ENCODE measurements around the gene KIAA0753.

Gene KIAA0753

GRCh38 chr17:6546069-6546718 lies 94.3 kb downstream of the KIAA0753 start:
- H2AFZ ChIP-seq (ENCODE audit: insufficient read depth, low read length, poor library complexity): no peak overlapping the region

GRCh38 chr17:6545291-6545690 lies 95.2 kb downstream of the KIAA0753 start:
- H3K23ac ChIP-seq (ENCODE audit: low read length): no peak overlapping the region
- no peak for DNase-seq
- no peak overlapping the region for H3K27ac ChIP-seq (ENCODE audit: low read depth, low read length)
- H4K12ac ChIP-seq (ENCODE audit: low read depth, low read length): no peak overlapping the region
- H3K4me1 ChIP-seq (ENCODE audit: control insufficient read depth in 1 of 2, insufficient read depth in 2 of 2, low read length in 2 of 2): peaks cover 1 to 2% of the 10 kb centered on the region in 2 experiments
- H3K18ac ChIP-seq (ENCODE audit: low read length): no peak overlapping the region
- H3K79me2 ChIP-seq (ENCODE audit: control insufficient read depth, insufficient read depth, low read length, poor library complexity): no peaks in the 10 kb centered on the region
- H2BK5ac ChIP-seq (ENCODE audit: low read depth, low read length, poor library complexity): no peak overlapping the region
- H3K27me3 ChIP-seq (ENCODE audit: insufficient read depth, low read length): no peaks in the 10 kb centered on the region
- no peaks in the 10 kb centered on the region for H3K79me1 ChIP-seq (ENCODE audit: low read length)
- H4K8ac ChIP-seq (ENCODE audit: low read depth, low read length): no peak overlapping the region
- H4K91ac ChIP-seq (ENCODE audit: low read depth, low read length): no peak overlapping the region
- H2BK120ac ChIP-seq (ENCODE audit: insufficient read depth, low read length, poor library complexity): no peak overlapping the region
- no peaks in the 10 kb centered on the region for H3K36me3 ChIP-seq (ENCODE audit: control insufficient read depth in 1 of 2, insufficient read depth in 2 of 2, low read length in 2 of 2)
- no peak overlapping the region for H3K4ac ChIP-seq (ENCODE audit: low read depth, low read length)
- peaks cover 3% of the 10 kb centered on the region for H3K9me3 ChIP-seq (ENCODE audit: insufficient read depth, low read depth, low read length)
- H3K14ac ChIP-seq (ENCODE audit: low read length): no peak overlapping the region
- WGBS (ENCODE audit: extremely low coverage, insufficient coverage, insufficient read length): no CpG with 5 or more reads among the region's 8 CpGs
- H2BK12ac ChIP-seq (ENCODE audit: low read length): no peak overlapping the region
- no peak overlapping the region for H2AFZ ChIP-seq (ENCODE audit: insufficient read depth, low read length, poor library complexity)
- no peak overlapping the region for H3K4me2 ChIP-seq (ENCODE audit: low read length)
- no peak overlapping the region for H3K9ac ChIP-seq (ENCODE audit: low read length)
- no peak overlapping the region for H3K4me3 ChIP-seq (ENCODE audit: low read depth, low read length)
- no peak overlapping the region for H2AK5ac ChIP-seq (ENCODE audit: low read length)

More at GRCh38 chr17:6546069-6546718, 94.3 kb downstream of the KIAA0753 start:
- Histone ChIP-seq H3K4ac (ENCODE audit: low read depth, low read length) (no peak overlapping the region), H3K18ac (ENCODE audit: low read length) (no peak overlapping the region), H2BK5ac (ENCODE audit: low read depth, low read length, poor library complexity) (no peak overlapping the region), H4K12ac (ENCODE audit: low read depth, low read length) (no peak overlapping the region), H3K79me2 (ENCODE audit: control insufficient read depth, insufficient read depth, low read length, poor library complexity) (no peaks in the 10 kb centered on the region), H2BK12ac (ENCODE audit: low read length) (no peak overlapping the region), H4K8ac (ENCODE audit: low read depth, low read length) (no peak overlapping the region), H3K27me3 (ENCODE audit: insufficient read depth, low read length) (no peaks in the 10 kb centered on the region), H4K91ac (ENCODE audit: low read depth, low read length) (no peak overlapping the region), H2BK120ac (ENCODE audit: insufficient read depth, low read length, poor library complexity) (no peak overlapping the region), H2AK5ac (ENCODE audit: low read length) (no peak overlapping the region), H3K36me3 (ENCODE audit: control insufficient read depth in 1 of 2, insufficient read depth in 2 of 2, low read length in 2 of 2) (no peaks in the 10 kb centered on the region), H3K27ac (ENCODE audit: low read depth, low read length) (no peak overlapping the region), H3K9ac (ENCODE audit: low read length) (no peak overlapping the region), H3K9me3 (ENCODE audit: insufficient read depth, low read depth, low read length) (peaks cover 3% of the 10 kb centered on the region), H3K14ac (ENCODE audit: low read length) (no peak overlapping the region), H3K4me2 (ENCODE audit: low read length) (no peak overlapping the region), H3K4me3 (ENCODE audit: low read depth, low read length) (peak overlapping the region; percentile 10), H3K23ac (ENCODE audit: low read length) (no peak overlapping the region), H3K4me1 (ENCODE audit: control insufficient read depth in 1 of 2, insufficient read depth in 2 of 2, low read length in 2 of 2) (peaks cover 7% of the 10 kb centered on the region in 2 experiments), H3K79me1 (ENCODE audit: low read length) (no peaks in the 10 kb centered on the region)
- no peak for DNase-seq
- no CpG with 5 or more reads among the region's 10 CpGs for WGBS (ENCODE audit: extremely low coverage, insufficient coverage, insufficient read length)

- DNase-seq: no peak
- H3K4me1 ChIP-seq (ENCODE audit: control insufficient read depth in 1 of 2, insufficient read depth in 2 of 2, low read length in 2 of 2): peaks cover 0 to under 1% of the 10 kb centered on the region in 2 experiments
- H3K14ac ChIP-seq (ENCODE audit: low read length): no peak overlapping the region
- no peak overlapping the region for H4K8ac ChIP-seq (ENCODE audit: low read depth, low read length)
- no peaks in the 10 kb centered on the region for H3K79me2 ChIP-seq (ENCODE audit: control insufficient read depth, insufficient read depth, low read length, poor library complexity)
- H3K9me3 ChIP-seq (ENCODE audit: insufficient read depth, low read depth, low read length): peaks cover 4% of the 10 kb centered on the region
- no peak overlapping the region for H3K4me2 ChIP-seq (ENCODE audit: low read length)
- H2BK12ac ChIP-seq (ENCODE audit: low read length): no peak overlapping the region
- H2BK120ac ChIP-seq (ENCODE audit: insufficient read depth, low read length, poor library complexity): no peak overlapping the region
- no peak overlapping the region for H3K18ac ChIP-seq (ENCODE audit: low read length)
- H3K23ac ChIP-seq (ENCODE audit: low read length): no peak overlapping the region
- no CpG with 5 or more reads among the region's 5 CpGs for WGBS (ENCODE audit: extremely low coverage, insufficient coverage, insufficient read length)
- no peak overlapping the region for H3K4ac ChIP-seq (ENCODE audit: low read depth, low read length)
- no peak overlapping the region for H4K91ac ChIP-seq (ENCODE audit: low read depth, low read length)
- H3K27ac ChIP-seq (ENCODE audit: low read depth, low read length): no peak overlapping the region
- no peaks in the 10 kb centered on the region for H3K27me3 ChIP-seq (ENCODE audit: insufficient read depth, low read length)
- H2AK5ac ChIP-seq (ENCODE audit: low read length): no peak overlapping the region
- no peaks in the 10 kb centered on the region for H3K79me1 ChIP-seq (ENCODE audit: low read length)
- no peak overlapping the region for H4K12ac ChIP-seq (ENCODE audit: low read depth, low read length)
- no peak overlapping the region for H3K9ac ChIP-seq (ENCODE audit: low read length)
- H2AFZ ChIP-seq (ENCODE audit: insufficient read depth, low read length, poor library complexity): no peak overlapping the region
- H3K4me3 ChIP-seq (ENCODE audit: low read depth, low read length): no peak overlapping the region
- no peak overlapping the region for H2BK5ac ChIP-seq (ENCODE audit: low read depth, low read length, poor library complexity)
- H3K36me3 ChIP-seq (ENCODE audit: control insufficient read depth in 1 of 2, insufficient read depth in 2 of 2, low read length in 2 of 2): no peaks in the 10 kb centered on the region
These were observed 96.5 kb downstream of the KIAA0753 start for GRCh38 chr17:6544011-6544370.

- WGBS (ENCODE audit: extremely low coverage, insufficient coverage, insufficient read length): no CpG with 5 or more reads among the region's 16 CpGs
- H3K36me3 ChIP-seq (ENCODE audit: control insufficient read depth in 1 of 2, insufficient read depth in 2 of 2, low read length in 2 of 2): no peaks in the 10 kb centered on the region
These were observed 97.2 kb downstream of the KIAA0753 start for GRCh38 chr17:6543079-6544010.

More at GRCh38 chr17:6543079-6544010, 97.2 kb downstream of the KIAA0753 start:
- no peak overlapping the region for H2BK12ac ChIP-seq (ENCODE audit: low read length)
- no peak overlapping the region for H4K8ac ChIP-seq (ENCODE audit: low read depth, low read length)
- no peak overlapping the region for H3K4me2 ChIP-seq (ENCODE audit: low read length)
- no peak overlapping the region for H3K9ac ChIP-seq (ENCODE audit: low read length)
- H3K4ac ChIP-seq (ENCODE audit: low read depth, low read length): no peak overlapping the region
- no peak overlapping the region for H4K12ac ChIP-seq (ENCODE audit: low read depth, low read length)
- no peak overlapping the region for H2BK5ac ChIP-seq (ENCODE audit: low read depth, low read length, poor library complexity)
- H3K23ac ChIP-seq (ENCODE audit: low read length): no peak overlapping the region
- H3K4me1 ChIP-seq (ENCODE audit: control insufficient read depth in 1 of 2, insufficient read depth in 2 of 2, low read length in 2 of 2): no peaks in the 10 kb centered on the region
- DNase-seq: no peak
- H2BK120ac ChIP-seq (ENCODE audit: insufficient read depth, low read length, poor library complexity): no peak overlapping the region
- no peak overlapping the region for H2AFZ ChIP-seq (ENCODE audit: insufficient read depth, low read length, poor library complexity)
- H3K18ac ChIP-seq (ENCODE audit: low read length): no peak overlapping the region
- H3K79me2 ChIP-seq (ENCODE audit: control insufficient read depth, insufficient read depth, low read length, poor library complexity): no peaks in the 10 kb centered on the region
- no peaks in the 10 kb centered on the region for H3K79me1 ChIP-seq (ENCODE audit: low read length)
- H2AK5ac ChIP-seq (ENCODE audit: low read length): no peak overlapping the region
- H3K27ac ChIP-seq (ENCODE audit: low read depth, low read length): no peak overlapping the region
- no peaks in the 10 kb centered on the region for H3K27me3 ChIP-seq (ENCODE audit: insufficient read depth, low read length)
- peaks cover 8% of the 10 kb centered on the region for H3K9me3 ChIP-seq (ENCODE audit: insufficient read depth, low read depth, low read length)
- no peak overlapping the region for H4K91ac ChIP-seq (ENCODE audit: low read depth, low read length)
- no peak overlapping the region for H3K4me3 ChIP-seq (ENCODE audit: low read depth, low read length)
- H3K14ac ChIP-seq (ENCODE audit: low read length): no peak overlapping the region
